Effector CD8-positive, alpha-beta T cell (primary cell): ENCODE results near the gene MORN5.
A peak's percentile ranks its signal among the peaks of the same experiment; 100 is the strongest.

Source experiments
- DNase-seq: peaks from one replicate; lab custom pipeline; 2025; lab: John Stamatoyannopoulos, UW

The MORN5 gene

GRCh38 chr9:122143876-122144405 is 15.8 kb upstream of the MORN5 start:
- DNase-seq: no peak

- no peak for DNase-seq
Measured at GRCh38 chr9:122144836-122145591, 14.7 kb upstream of the MORN5 start.

- DNase-seq: no peak
Measured at GRCh38 chr9:122145592-122145863, 14.2 kb upstream of the MORN5 start.

GRCh38 chr9:122151267-122151828 is 8.4 kb upstream of the MORN5 start:
- DNase-seq: no peak

- no peak for DNase-seq
Measured at GRCh38 chr9:122155796-122156195, 3.9 kb upstream of the MORN5 start.

- DNase-seq: peak; percentile 8
Measured at GRCh38 chr9:122158202-122158601, 1.5 kb upstream of the MORN5 start.

- DNase-seq: no peak
Measured at GRCh38 chr9:122159925-122160246, 178 bp downstream of the MORN5 start.

- no peak for DNase-seq
Measured at GRCh38 chr9:122162415-122162814, 2.7 kb downstream of the MORN5 start.

- DNase-seq: no peak
Measured at GRCh38 chr9:122164286-122164685, 4.6 kb downstream of the MORN5 start.

GRCh38 chr9:122168356-122168755 is 8.6 kb downstream of the MORN5 start:
- no peak for DNase-seq

- DNase-seq: no peak
Measured at GRCh38 chr9:122172131-122172530, 12.4 kb downstream of the MORN5 start.

- no peak for DNase-seq
Measured at GRCh38 chr9:122173670-122174069, 14.0 kb downstream of the MORN5 start.

- DNase-seq: no peak
Measured at GRCh38 chr9:122176916-122177315, 17.2 kb downstream of the MORN5 start.

- no peak for DNase-seq
Measured at GRCh38 chr9:122179054-122179689, 19.5 kb downstream of the MORN5 start.

GRCh38 chr9:122179690-122180074 is 20.0 kb downstream of the MORN5 start:
- no peak for DNase-seq

GRCh38 chr9:122180633-122181032 is 20.9 kb downstream of the MORN5 start:
- no peak for DNase-seq

- DNase-seq: no peak
Measured at GRCh38 chr9:122183501-122183900, 23.8 kb downstream of the MORN5 start.

- DNase-seq: no peak
Measured at GRCh38 chr9:122184551-122184950, 24.8 kb downstream of the MORN5 start.

GRCh38 chr9:122186301-122186700 is 26.6 kb downstream of the MORN5 start:
- no peak for DNase-seq

GRCh38 chr9:122186777-122187470 is 27.2 kb downstream of the MORN5 start:
- no peak for DNase-seq

GRCh38 chr9:122188369-122188768 is 28.7 kb downstream of the MORN5 start:
- DNase-seq: no peak

GRCh38 chr9:122190597-122191381 is 31.1 kb downstream of the MORN5 start:
- DNase-seq: no peak
